GM19324 (cell line): ENCODE results near the gene DEPDC5.

Experiments used
- ATAC-seq: cut with Tn5 transposase; IDR thresholded peaks from one replicate; pipeline ENCODE4 v1.9.1; 2021; ENCODE audit warnings: mild to moderate bottlenecking, moderate library complexity; ENCODE audit not compliant: unreplicated experiment, low FRiP score

DEPDC5 gene

DNA sequence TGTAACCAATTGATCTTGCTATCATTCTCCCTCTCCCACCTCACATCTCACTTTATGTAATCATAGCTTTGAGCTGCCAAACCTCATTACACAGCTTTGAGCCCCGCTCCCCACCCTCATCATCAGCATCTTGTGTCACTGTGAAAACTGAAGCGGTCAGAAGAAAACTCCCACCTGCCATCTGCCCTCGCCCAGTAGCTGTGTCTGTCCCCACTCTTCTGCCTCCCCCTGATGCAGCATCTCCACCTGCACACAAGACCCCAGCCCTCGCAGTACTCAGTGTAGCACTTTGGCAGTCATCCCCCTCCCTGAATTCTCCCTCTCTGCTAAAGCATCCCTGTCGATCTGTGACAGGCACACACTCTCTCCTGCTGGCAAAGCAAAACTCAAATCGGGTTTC is 130.2 kb downstream of the DEPDC5 start:
- no peak for ATAC-seq

DNA sequence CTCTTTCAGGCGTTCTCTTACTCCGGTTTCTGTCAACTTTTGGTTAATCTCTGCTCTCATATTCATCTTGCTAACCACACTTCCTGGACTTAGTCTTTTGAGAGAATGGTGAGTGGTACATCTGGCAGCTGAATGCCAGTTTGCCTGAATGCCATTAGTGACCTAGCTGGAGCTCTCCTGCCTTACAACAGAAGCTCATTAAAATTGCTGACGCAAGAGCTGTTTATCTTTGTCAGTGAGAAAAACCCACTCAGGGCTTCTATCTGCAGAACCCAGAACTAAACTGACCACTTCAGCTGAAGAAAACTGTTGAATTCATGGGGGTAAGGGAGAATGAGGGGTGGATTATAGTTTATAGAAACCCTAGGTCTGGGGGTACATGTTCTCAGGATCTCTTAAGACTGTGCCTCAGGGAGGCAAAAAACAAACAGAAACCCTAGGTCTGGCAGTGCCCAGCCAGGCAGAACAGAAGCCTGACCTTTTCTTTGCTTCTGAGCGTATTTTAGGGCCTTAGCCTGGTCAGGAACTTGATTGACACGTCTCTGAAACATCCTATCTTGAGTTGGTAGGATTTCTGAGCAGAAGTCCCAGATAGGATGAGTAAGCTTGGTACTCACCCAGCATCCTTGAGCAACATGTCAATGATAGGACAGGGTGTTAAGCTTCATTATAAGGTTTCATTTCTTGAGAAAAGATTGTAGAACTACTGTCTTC is 137.7 kb downstream of the DEPDC5 start:
- no peak for ATAC-seq

DNA sequence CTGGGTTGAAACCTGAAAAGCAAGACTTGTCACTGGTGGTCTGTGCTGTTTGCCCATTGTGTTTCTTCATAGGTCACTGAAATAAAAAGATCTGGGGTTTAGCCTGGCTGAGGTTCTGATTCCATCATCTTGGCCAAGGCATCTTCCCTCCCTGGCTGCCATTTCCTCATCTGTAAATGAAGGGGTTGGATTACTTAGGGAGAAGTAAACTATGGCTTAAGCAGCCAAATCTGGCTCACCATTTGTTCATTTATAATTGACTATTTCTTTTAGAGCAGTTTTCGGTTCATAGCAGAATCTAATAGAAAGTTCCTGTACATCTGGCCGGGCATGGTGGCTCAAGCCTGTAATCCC is 138.2 kb downstream of the DEPDC5 start:
- no peak for ATAC-seq

DNA sequence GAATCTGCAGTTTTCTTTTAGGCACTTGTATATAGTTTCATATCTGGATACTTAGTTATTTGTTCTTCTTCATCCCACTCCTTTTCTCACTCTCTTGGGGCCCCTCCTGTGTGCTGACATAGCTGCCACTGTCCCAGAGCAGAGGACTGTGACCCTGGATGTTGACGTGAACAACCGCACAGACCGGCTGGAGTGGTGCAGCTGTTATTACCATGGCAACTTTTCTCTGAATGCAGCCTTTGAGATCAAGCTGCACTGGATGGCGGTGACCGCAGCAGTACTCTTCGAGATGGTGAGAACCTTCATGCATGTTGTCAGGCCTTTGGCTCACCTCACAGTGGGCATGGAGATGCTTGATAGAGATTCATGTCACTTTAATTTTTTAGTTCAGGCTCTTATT is 139.6 kb downstream of the DEPDC5 start:
- ATAC-seq = no peak

DNA sequence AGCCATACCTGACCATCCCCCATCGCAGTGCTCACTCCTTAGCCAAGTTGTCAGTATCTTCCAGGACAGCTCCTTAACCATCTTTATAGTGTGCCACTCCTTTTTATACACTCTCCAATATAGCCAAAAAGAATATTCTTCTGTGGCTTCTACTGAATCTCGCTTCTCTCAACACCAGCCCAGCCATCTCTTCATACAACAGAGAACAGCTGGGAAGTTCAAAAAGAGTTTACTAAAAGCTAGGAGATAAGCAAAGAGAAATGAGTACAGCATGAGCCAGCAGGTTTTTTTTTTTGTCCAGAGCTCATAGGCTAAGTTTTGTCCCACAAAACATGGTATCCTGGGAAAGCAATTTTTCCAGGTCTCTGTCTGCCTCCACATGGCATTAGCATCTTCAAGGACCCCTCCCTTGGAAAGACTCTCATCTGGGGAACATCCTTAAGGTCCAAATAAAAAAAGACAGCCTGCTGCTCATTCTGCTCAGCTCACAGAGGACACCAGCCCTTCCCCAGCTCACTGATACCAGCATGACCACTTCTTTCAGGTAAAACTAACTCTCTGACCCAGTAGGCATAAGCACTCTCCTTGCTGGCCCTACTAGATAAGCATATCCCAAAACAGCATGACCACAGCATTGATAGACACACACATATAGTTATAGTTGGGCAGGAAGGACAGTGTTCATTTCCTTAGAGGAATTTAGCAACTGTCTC is 141.7 kb downstream of the DEPDC5 start:
- ATAC-seq = no peak

DNA sequence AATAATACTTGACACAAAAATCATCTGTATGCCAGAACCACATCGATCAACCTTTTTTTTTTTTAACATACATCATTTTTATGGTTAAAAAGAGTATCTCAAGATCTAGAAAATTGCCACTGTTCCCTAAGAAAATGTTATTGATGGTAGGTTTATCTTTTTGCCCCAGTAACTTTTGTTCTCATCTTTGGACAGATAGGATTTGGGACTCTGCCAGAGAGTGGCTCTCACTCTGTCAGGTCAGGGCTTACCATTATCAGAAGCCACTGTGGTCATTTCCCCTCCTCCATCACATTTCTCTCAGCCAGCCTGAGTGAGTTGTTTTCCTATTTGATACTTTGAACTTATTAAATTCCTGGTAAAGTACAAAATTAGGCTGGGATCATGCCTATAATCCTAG is 142.7 kb downstream of the DEPDC5 start:
- ATAC-seq = no peak

DNA sequence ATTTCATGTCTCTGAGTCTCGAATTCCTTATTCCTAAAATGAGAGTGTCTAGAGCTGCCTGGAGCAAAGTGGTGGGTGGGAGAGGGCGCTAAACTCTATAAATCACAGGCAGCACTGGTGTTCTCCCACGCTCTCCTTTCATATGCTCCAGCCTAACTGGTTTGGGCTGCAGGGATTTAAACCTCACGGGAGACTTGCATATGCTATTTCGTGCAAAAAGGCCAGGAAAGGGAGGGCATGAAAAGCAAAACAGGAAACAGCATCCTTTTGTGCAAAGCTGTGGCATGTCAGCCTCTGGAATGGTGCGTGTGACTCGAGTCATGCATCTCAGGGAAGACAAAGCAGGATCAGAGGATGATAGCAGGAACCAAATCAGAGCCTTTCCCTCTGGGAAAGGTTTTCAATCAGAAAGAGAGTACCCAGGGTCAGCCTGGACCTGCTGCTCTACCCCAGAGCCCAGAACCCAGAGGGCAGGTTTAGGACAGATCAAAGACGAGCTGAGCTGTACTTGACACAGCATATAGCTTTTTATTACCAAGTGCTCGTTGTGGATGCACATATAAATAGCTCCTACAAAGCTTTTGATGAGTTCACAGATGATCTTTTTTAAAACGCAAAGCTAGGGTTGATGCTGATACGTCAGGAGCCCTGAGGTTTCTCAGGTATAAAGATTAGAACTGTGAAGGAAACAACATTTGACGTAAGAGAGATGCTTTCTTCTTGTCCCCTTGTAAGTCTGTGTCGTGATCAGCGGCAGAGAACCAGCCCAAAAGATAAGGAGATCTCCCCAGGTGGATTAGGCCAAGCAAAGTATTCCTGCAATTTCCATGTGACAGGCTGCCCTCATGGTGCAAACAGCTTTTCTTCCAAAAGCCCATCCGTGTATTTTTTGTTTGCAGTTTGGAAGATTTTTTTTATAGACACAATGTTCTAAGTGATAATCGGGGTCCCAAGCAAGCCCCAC is 144.3 kb downstream of the DEPDC5 start:
- no peak for ATAC-seq

DNA sequence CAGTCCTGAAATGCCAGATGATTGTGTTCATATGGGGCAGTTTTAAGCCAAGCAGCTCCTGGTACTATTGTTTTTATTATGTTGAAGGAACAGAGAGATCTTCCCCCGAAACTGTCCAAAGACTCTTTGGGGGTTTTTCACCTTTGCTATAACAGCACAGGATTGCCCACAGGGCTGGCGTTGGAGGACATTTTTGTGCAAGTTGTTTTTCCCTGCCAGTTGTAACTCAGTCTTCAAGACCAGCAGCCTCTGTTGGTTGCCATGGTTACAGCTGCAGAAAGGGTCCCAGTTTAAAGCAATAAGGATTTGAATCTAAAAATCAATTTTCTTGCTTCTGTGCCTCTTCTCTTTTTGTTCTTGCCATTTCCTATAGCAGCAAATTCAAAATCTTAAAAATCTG is 145.1 kb downstream of the DEPDC5 start:
- ATAC-seq = no peak

DNA sequence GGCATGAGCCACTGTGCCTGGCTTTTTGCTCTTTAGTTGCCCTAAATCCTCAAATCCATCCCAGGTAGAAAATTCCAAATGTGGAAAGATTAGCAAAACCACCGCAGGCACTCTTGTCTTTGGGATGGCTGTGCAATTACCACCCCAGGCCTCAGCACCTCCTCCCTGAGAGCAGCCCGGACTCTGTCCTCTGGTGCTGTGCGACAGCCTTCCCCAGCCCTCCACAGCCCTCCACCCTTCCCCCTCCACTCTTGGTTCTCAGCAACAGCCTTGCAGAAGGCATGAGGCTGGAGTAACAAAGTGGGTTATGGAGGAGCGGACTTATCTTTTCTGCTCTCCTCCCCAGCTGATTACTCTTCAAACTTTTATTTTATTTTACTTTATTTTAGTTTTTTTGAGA is 145.8 kb downstream of the DEPDC5 start:
- no peak for ATAC-seq

DNA sequence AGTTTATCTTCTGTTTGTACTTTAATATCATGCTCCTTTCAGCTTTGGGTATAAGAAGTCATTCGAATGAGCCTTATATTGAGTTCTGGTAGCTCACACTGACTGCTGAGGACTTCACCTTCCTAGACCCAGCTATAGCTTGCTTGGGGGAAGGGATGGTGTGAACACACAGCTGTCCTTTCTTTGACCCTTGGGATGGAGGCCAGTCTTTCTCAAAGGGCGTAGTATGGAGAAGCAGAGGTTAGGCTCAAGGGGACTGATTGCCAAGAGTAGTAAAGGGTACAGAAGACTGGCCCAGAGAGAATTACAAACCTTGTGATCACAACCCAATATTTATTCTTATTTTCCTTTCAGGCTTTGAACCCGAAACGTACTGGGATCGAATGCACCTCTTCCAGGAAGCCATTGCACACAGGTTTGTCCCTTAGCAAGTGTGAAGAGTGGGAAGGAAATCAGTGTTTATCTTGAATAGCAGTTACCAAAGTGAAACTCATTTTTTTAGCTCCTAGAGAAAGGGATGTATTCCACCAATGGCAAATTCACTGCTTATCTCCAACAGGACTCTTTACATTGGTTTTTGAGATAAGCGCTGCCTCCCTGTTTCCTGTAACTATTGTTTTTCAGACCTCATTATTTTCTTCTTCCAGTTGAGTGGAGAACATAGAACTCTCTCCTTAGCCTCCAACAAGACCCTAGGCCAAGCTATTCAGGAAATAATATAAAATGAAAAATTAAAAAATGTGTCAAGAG is 147.7 kb downstream of the DEPDC5 start:
- no peak for ATAC-seq

DNA sequence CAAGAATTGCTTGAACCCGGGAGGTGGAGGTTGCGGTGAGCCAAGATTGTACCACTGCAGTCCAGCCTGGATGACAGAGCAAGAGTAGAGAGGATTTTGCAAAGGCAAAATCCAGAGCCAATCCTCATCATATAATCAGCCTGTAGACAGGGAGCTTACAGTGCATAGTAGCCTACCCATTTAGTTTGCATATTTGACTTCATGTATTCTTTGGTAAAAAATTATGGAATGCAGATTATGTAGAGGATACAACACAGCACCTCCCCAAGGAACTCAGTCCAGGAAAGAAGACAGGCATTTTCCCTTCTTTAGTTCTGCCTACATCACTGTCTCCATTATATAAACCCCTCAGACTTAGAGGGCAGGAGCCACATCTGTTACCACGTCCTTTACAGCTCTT is 150.8 kb downstream of the DEPDC5 start:
- ATAC-seq = no peak

DNA sequence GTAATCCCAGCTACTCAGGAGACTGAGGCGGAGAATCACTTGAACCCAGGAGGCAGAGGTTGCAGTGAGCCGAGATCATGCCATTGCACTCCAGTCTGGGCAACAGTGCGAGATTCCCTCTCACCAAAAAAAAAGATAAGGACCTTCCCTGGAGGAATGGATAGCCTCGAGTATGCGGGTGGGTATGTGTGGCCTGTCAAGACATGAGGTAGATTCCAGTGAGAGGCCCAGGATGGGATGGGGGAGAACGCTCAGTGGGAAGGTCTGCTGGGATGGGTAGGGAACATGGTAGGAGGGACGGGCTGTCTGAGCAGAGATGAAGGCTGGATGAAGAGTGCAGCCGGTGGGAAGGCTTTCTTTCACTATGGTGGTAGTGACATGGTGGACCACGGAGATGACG is 151.5 kb downstream of the DEPDC5 start:
- ATAC-seq = no peak

DNA sequence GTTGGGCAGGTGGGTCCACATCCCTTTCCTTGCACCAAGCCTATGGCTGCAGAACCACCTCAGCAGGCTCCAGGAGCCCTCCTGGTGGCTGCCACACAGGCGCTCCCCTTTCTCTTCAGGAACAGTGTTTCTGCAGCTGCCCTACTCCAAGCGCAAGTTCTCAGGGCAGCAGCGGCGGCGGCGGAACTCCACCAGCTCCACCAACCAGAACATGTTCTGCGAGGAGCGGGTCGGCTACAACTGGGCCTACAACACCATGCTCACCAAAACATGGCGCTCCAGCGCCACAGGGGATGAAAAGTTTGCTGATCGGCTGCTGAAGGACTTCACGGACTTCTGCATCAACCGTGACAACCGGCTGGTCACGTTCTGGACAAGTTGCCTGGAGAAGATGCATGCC is 152.3 kb downstream of the DEPDC5 start:
- no peak for ATAC-seq

DNA sequence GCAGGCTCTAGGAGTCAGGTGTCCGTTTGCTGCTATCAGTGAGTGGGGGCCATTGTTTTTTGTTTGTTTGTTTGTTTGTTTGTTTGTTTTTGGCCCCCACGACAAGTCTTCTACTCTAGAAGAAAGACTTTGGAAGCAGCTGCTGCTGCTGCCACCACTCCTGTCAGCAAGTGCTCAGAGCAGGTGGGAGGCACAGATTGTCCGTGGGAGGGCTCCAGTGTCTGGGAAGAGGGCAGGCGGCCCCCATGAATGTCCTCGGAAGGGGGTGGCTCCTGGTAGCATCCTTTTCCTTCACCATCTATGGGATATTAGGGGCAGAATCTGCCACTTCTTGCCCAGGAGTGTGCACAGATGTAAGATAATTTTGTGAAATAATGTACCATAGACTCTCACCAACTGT is 152.8 kb downstream of the DEPDC5 start:
- no peak for ATAC-seq

DNA sequence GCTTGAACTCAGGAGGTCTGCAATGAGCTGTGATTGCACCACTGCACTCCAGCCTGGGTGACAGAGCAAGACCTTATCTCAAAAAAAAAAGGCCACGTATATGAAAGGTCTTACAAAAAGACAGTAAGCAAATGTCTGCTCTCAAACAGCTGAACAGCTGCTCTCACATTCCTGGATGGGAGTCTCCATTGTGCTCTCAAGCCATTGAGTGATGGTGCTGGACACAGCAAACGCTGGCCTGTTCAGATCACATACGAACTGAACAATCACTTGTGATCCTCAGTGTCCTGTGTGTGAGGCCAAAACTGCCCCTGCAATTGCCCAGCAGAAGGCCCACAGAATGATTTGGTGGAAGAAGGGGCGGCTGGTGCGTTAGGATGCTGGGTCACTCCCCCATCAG is 156.2 kb downstream of the DEPDC5 start:
- ATAC-seq = no peak

DNA sequence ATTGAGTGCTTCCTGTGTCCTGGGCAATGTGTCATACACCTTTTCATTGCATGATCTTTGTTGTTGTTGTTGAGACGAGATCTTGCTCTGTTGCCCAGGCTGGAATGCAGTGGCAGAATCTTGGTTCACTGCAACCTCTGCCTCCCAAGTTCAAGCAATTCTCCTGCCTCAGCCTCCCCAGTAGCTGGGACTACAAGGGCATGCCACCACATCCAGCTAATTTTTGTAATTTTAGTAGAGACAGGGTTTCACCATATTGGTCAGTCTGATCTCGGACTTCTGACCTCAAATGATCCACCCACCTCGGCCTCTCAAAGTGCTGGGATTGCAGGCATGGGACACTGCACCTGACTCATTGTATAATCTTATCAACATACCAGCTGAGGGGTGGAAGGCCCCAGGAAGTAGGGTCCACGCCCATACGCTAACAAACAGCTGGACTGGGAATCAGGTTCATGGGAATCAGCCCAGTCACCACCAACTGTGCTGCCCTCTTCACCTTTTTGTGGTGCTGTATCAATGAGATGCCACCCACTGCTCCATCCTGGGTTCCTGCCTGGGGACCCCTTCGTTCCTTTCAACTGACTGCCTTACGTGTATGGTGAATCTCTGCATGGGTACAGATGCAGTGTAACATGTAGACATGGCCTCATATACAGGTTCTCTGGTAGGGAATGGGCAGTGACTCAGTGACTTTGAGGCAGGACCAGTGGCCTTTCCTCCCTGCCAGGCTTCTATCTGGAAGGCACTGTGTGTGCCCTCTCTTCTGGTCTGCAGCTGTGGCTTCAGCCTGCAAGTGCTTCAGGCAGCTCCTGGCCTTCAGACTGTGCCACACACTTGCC is 158.0 kb downstream of the DEPDC5 start:
- ATAC-seq = no peak

DNA sequence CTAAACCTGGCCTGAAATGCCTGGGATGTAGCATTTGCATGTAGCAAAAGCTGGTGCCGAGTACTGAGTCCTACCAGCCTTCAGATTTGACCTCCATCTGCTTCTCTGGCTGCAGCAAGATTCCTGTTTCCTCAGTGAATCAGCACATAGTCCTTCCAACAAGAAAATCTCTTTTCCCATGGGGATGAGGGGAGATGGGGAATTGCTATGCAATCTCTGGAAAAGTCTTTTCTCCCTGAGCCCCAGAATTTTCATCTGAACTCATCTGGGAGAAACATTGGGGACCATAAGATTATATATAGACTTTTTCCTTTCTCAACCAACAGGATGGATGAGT is 158.6 kb downstream of the DEPDC5 start:
- ATAC-seq = no peak

DNA sequence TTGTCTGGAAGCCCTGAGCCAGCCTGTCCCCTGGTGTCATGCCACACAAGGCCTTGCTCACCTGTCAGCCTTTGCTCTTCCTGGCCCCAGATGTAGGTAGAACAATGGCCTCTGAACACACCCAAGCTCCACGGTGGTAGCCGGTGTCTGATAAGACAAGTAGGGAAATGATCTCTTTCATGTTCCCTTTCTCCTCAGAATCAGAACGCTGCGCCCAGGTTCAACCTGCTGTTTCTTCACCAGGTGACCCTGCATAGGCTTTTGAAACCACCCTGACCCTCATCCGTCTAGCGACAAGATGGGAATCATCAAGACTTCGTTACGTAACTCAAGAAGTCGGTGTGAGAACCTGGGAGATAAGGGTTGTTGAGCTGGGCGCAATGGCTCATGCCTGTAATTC is 161.8 kb downstream of the DEPDC5 start:
- no peak for ATAC-seq

DNA sequence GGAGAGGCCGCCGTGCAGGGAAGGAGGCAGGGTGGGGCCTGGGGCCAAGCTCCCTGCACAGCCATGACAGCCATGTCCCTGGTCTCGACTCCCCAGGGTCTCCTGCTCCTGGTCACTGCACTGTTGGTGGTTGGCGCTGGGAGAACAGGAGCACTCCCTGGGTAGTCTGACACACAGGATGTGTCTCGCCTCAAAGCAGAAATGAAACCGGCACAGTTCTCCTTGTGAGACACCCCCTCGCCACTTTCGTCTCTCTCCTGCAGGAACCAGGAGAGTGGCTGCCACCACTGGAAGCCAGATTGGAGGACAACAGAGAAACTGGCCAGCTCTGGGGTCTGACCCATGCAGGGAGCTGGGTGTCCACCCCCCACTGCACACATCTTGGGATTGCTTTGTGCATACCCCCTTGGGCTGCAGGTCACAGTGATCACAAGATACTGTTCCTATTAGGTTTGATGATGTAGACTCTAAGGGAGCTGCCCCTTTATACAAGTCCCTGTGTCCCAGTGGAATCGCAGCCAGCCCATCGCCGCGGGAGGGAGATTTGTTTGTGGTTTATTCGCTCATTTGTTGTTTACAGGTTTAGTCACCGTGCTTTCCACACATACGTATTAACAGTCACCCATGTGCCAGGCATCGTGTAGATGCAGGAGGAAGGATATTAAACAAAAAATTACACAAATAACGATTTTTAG is 163.6 kb downstream of the DEPDC5 start:
- ATAC-seq = no peak
